ENCODE results near the gene PDGFB.

Gene PDGFB

GRCh38 chr22:39174498-39175352 is 70.1 kb downstream of the PDGFB start:
- DNase-seq (ENCODE audit: low spot score): no peak

DNA sequence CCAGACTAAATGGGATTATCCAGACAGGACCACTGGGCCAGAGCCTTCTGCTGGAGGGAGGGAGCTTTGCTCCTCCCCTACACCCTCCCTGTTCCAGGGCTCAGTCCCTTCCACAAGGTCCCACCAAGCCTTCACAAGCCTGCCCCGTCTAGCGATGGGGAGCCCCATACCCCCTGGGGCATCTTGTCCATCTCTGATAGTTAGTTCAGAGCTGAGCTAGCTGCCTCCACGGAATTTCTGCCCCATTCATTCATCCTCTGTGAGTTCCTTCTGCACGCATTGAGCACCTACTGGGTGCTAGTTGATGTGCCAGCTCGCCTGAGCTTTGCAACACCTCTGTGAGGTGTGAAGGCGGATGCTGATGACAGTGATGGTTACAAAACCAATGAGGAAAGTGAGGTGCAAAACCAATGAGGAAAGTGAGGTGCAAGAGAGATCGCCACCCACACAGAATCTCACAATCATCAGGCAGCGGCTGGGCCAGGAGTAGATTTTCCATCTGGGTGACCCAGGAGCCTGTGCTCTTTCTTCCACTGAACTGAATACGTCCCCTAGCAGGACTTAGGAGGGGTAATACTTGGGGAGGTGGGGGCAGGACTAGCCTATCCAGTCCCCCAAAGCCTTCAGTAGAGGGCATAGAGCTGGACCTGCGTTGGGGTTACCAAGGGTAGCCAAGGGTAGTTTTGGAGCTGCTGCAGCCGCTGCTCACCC is 70.8 kb downstream of the PDGFB start:
- DNase-seq (ENCODE audit: low spot score): no peak
